Amniotic stem cell (primary cell): Measurements from ENCODE around the gene WDR27.
A peak's percentile ranks its signal among the peaks of the same experiment; 100 is the strongest.

Source experiments
- DNase-seq: peaks from one replicate; lab custom pipeline; 2025; lab: John Stamatoyannopoulos, UW

Gene WDR27

GRCh38 chr6:169701954-169702839 is at the start of gene WDR27, which contains the start of gene C6orf120:
Gene WDR27 (minus strand): TSS chr6:169702029. CDS start chr6:169689005, 13,024 bp downstream.
Gene C6orf120 (plus strand): TSS chr6:169702126. CDS start chr6:169702460, 334 bp downstream.
- DNase-seq: peak; percentile 94

GRCh38 chr6:169746556-169746955 is 44.7 kb upstream of the WDR27 start:
- DNase-seq: no peak

- no peak for DNase-seq
Measured at GRCh38 chr6:169745405-169745804, 43.6 kb upstream of the WDR27 start.

- no peak for DNase-seq
Measured at GRCh38 chr6:169741344-169741743, 39.5 kb upstream of the WDR27 start.

- DNase-seq: no peak
Measured at GRCh38 chr6:169738976-169739529, 37.2 kb upstream of the WDR27 start.

GRCh38 chr6:169738204-169738975 is 36.6 kb upstream of the WDR27 start:
- no peak for DNase-seq

- no peak for DNase-seq
Measured at GRCh38 chr6:169729961-169730360, 28.1 kb upstream of the WDR27 start.

- DNase-seq: no peak
Measured at GRCh38 chr6:169726963-169727362, 25.1 kb upstream of the WDR27 start.

- DNase-seq: no peak
Measured at GRCh38 chr6:169726049-169726400, 24.2 kb upstream of the WDR27 start.

- DNase-seq: no peak
Measured at GRCh38 chr6:169725125-169726048, 23.6 kb upstream of the WDR27 start.

- no peak for DNase-seq
Measured at GRCh38 chr6:169724494-169725124, 22.8 kb upstream of the WDR27 start, which contains the start of gene PHF10. Gene PHF10 (minus strand): TSS chr6:169724500. CDS start chr6:169723931, 569 bp downstream.

- no peak for DNase-seq
Measured at GRCh38 chr6:169723991-169724493, 22.2 kb upstream of the WDR27 start.

- DNase-seq: no peak
Measured at GRCh38 chr6:169723200-169723909, 21.5 kb upstream of the WDR27 start.

- DNase-seq: no peak
Measured at GRCh38 chr6:169722362-169723199, 20.8 kb upstream of the WDR27 start.

- no peak for DNase-seq
Measured at GRCh38 chr6:169720207-169720855, 18.5 kb upstream of the WDR27 start.

- no peak for DNase-seq
Measured at GRCh38 chr6:169719117-169719516, 17.3 kb upstream of the WDR27 start.

GRCh38 chr6:169714595-169714994 is 12.8 kb upstream of the WDR27 start:
- no peak for DNase-seq

GRCh38 chr6:169714178-169714577 is 12.3 kb upstream of the WDR27 start:
- DNase-seq: no peak

- no peak for DNase-seq
Measured at GRCh38 chr6:169710009-169710408, 8.2 kb upstream of the WDR27 start.
